ENCODE data around the gene C10orf71. TPM values are rescaled to one million over a fixed set of nuclear protein-coding genes. Genes with fewer than 3 reads are reported as not detected.

The C10orf71 gene
- polyA plus RNA-seq, 1 of the 3 experiments (the other 2 are of a cell fraction): not detected

- no peak for TF ChIP-seq CTCF (IDR thresholded peaks at IDR 0.05)
- TF ChIP-seq USF1 (IDR thresholded peaks at IDR 0.05; ENCODE audit: borderline replicate concordance, low read depth): no peak
Measured at GRCh38 chr10:49279015-49279880, 19.7 kb upstream of the C10orf71 start (continued).

- H3K4me2 ChIP-seq: no peak overlapping the region
- no peaks in the 10 kb centered on the region for H3K79me2 ChIP-seq (ENCODE audit: insufficient read depth)
- H3K27me3 ChIP-seq (ENCODE audit: insufficient read depth): no peaks in the 10 kb centered on the region
- H2AFZ ChIP-seq (ENCODE audit: low read depth): no peak overlapping the region
- H3F3A ChIP-seq (replicated peaks; ENCODE audit: insufficient read depth): no peaks in the 10 kb centered on the region
- H3K36me3 ChIP-seq (replicated peaks in 1 of 2; ENCODE audit: control insufficient read depth in 1 of 2, insufficient read depth in 2 of 2, low read length in 1 of 2): no peaks in the 10 kb centered on the region
- CTCF ChIA-PET: interaction anchor here (1.1 to 2.2 kb wide), 2 partner anchors 8 to 10 kb away, joined by 3 to 7 read pairs; no protein-coding TSS in a partner anchor
- no peak for DNase-seq
- TF ChIP-seq FOSL2 (IDR thresholded peaks at IDR 0.05; ENCODE audit: borderline replicate concordance, low read depth) (no peak), ELF1 (IDR thresholded peaks at IDR 0.05) (no peak), USF2 (IDR thresholded peaks at IDR 0.05; ENCODE audit: borderline replicate concordance, low read depth, low read length) (no peak), EP300 (IDR thresholded peaks at IDR 0.05; ENCODE audit: borderline replicate concordance in 1 of 2, low read depth in 1 of 2, low read length in 1 of 2) (no peak), RAD21 (IDR thresholded peaks at IDR 0.05; ENCODE audit: low read length) (no peak), PBX3 (IDR thresholded peaks at IDR 0.05) (no peak), SIN3A (IDR thresholded peaks at IDR 0.05; ENCODE audit: borderline replicate concordance, low read depth, low read length) (no peak)
- 25% methylated on average over 3 of the region's 3 CpGs for WGBS (ENCODE audit: low lambda C conversion rate)
- no peaks in the 10 kb centered on the region for H4K20me1 ChIP-seq (ENCODE audit: insufficient read depth)
- no peaks in the 10 kb centered on the region for H3K9me2 ChIP-seq
- POLR2A ChIA-PET: no interaction called here
- H3K9ac ChIP-seq: no peak overlapping the region
- H3K4me1 ChIP-seq (ENCODE audit: control insufficient read depth in 1 of 2, insufficient read depth in 2 of 2, low read depth in 1 of 2, low read length in 1 of 2): peaks cover 0 to 28% of the 10 kb centered on the region in 2 experiments; a peak in 1 of 4 replicates
- no peaks in the 10 kb centered on the region for H3K9me3 ChIP-seq
- H3K27ac ChIP-seq (ENCODE audit: low read depth in 2 of 2, low read length in 1 of 2): no peak overlapping the region
- no peak overlapping the region for H3K4me3 ChIP-seq (ENCODE audit: low read depth in 2 of 2, low read length in 1 of 2)
Measured at GRCh38 chr10:49280001-49280408, 19.0 kb upstream of the C10orf71 start.

All from SK-N-SH (cell line).